ENCODE measurements around the gene EEFSEC. TPM values are rescaled to one million over a fixed set of nuclear protein-coding genes. Genes with fewer than 3 reads are reported as not detected.

EEFSEC gene
- total and polyA plus RNA-seq, 2 of the 8 experiments (the other 6 are each of a cell fraction or from before 2014, with no cell fraction given), result 13.1 to 19.8 TPM

DNA sequence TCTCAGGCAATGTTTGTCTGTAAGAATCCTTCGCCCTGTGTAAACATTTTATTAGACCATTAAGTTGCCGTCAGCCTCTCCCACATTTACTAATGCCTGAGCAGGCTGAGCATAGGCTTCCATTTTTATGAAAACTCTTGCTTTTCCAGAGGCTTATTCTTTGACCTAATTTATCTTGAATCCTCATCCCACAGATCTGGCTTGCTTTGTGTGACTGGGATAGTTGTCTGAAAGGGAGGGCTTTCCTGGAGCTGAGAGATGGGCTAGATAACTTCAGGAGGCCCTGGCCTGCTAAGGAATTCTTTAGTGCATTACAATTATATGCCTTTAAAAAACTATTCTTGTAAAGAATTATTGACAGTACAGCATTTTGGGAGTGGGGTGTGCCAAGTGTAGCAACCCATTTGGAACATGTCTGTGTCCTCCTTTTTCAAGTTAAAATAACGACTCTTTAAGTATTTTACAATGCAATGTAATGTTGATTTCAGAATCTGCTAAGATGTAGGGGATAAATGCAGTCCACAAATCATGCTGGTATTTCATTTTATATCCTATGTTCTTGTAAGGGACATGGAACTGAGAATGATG is 52.4 kb downstream of the EEFSEC start:
- no peaks in the 10 kb centered on the region; the same call in 1 of the 2 replicates for H3K23me2 ChIP-seq (ENCODE audit: low read depth, low read length)
- no peak overlapping the region for H2BK12ac ChIP-seq (ENCODE audit: low read depth, low read length)
- H3K14ac ChIP-seq (ENCODE audit: insufficient read length), result no peak overlapping the region
- H3K79me1 ChIP-seq (ENCODE audit: low read depth, low read length), result no peaks in the 10 kb centered on the region; the same call in 1 of the 2 replicates
- H4K20me1 ChIP-seq (replicated peaks in 1 of 2; ENCODE audit: control insufficient read depth in 1 of 2, insufficient read depth in 2 of 2, low read length in 2 of 2), result peaks cover 2 to 3% of the 10 kb centered on the region in 2 experiments
- no peak overlapping the region for H4K91ac ChIP-seq (replicated peaks; ENCODE audit: insufficient read length, low read length)
- peaks cover 0 to 3% (median 1%) of the 10 kb centered on the region in 4 experiments; a peak in 1 of 7 replicates for H3K4me1 ChIP-seq (replicated peaks in 1 of 4; ENCODE audit: control insufficient read depth in 3 of 4, insufficient read depth in 4 of 4, low read length in 3 of 4)
- no peaks in the 10 kb centered on the region for H3K9me3 ChIP-seq (ENCODE audit: insufficient read depth in 2 of 2, low read depth in 1 of 2, low read length in 1 of 2)
- H4K8ac ChIP-seq (ENCODE audit: extremely low read depth, insufficient read depth, low read length), result no peak overlapping the region
- no peak overlapping the region for H3K4me2 ChIP-seq (ENCODE audit: insufficient read depth in 1 of 2, low read depth in 2 of 2, low read length in 2 of 2)
- ChIA-PET POLR2A (ENCODE audit: partially characterized antibody) (no interaction called here), CTCF (ENCODE audit: partially characterized antibody) (interaction anchor here (0.6 to 2.2 kb wide), 3 partner anchors 13 to 179 kb away, joined by 3 to 9 read pairs (median 3); no protein-coding TSS in a partner anchor)
- no peak overlapping the region for H2BK5ac ChIP-seq (ENCODE audit: low read depth, low read length)
- H3K36me3 ChIP-seq (ENCODE audit: control insufficient read depth in 2 of 4, insufficient read depth in 4 of 4, low read length in 3 of 4), result no peaks in the 10 kb centered on the region; a peak in 1 of 8 replicates
- no peak overlapping the region for H2BK120ac ChIP-seq (replicated peaks; ENCODE audit: low read depth, low read length)
- FAIRE-seq (no peak), DNase-seq (ENCODE audit: low read depth in 1 of 2, low spot score in 2 of 2) (no peak)
- no peak overlapping the region for H2BK20ac ChIP-seq (ENCODE audit: low read length)
- no peak overlapping the region for H3K27ac ChIP-seq (ENCODE audit: low read depth, low read length)
- H3K4me3 ChIP-seq (ENCODE audit: extremely low read depth in 1 of 4, insufficient read depth in 2 of 4, low read depth in 3 of 4, low read length in 4 of 4), result no peak overlapping the region
- no peak overlapping the region for H4K5ac ChIP-seq (ENCODE audit: insufficient read length, low read depth, low read length)
- no peaks in the 10 kb centered on the region for H3K79me2 ChIP-seq (ENCODE audit: control insufficient read depth in 1 of 2, insufficient read depth in 2 of 2, low read length in 2 of 2)
- no peak overlapping the region for H3K4ac ChIP-seq (replicated peaks; ENCODE audit: insufficient read length, low read depth, low read length)
- no peak overlapping the region for H3K56ac ChIP-seq (replicated peaks; ENCODE audit: insufficient read length, low read depth, low read length)
- no peak overlapping the region for H2AFZ ChIP-seq (ENCODE audit: low read length)
- H3K23ac ChIP-seq (ENCODE audit: insufficient read length), result no peak overlapping the region
- no peak overlapping the region for H2AK5ac ChIP-seq (ENCODE audit: low read depth, low read length)
- H3K18ac ChIP-seq (ENCODE audit: extremely low read depth, low read length), result no peak overlapping the region
- no peak overlapping the region for H3K9ac ChIP-seq (replicated peaks in 1 of 4; ENCODE audit: extremely low read depth in 1 of 4, low read depth in 3 of 4, low read length in 3 of 4)
- H3K27me3 ChIP-seq (replicated peaks in 1 of 4; ENCODE audit: control insufficient read depth in 3 of 4, extremely low read depth in 1 of 4, insufficient read depth in 3 of 4, low read length in 3 of 4), result no peaks in the 10 kb centered on the region
- no peak overlapping the region for H2BK15ac ChIP-seq (ENCODE audit: low read length)
- TF ChIP-seq SP1 (IDR thresholded peaks at IDR 0.05; ENCODE audit: low read depth, low read length), result no peak
- 88% methylated on average over 3 of the region's 3 CpGs; no CpG with 5 or more reads in 1 of the 2 experiments for WGBS, 2 experiments (ENCODE audit: extremely low coverage in 1 of 2, insufficient coverage in 1 of 2, insufficient read length in 1 of 2, insufficient replicate concordance in 2 of 2, low coverage in 1 of 2, low lambda C conversion rate in 2 of 2, missing lambda C conversion rate in 1 of 2)
